H1 (cell line): ENCODE data around the gene MMP13. TPM values are rescaled to one million over a fixed set of nuclear protein-coding genes. Genes with fewer than 3 reads are reported as not detected.

Source experiments
- CTCF ChIA-PET: fragments of 300-600 bp; sonication (Branson Sonifier 250); formaldehyde crosslinking; loops from one replicate; lab custom pipeline; 2021; ENCODE audit not compliant: partially characterized antibody; lab: Charles Lee
- POLR2A ChIA-PET: fragments of 300-600 bp; sonication (Branson Sonifier 250); formaldehyde crosslinking; loops from one replicate; lab custom pipeline; 2021; ENCODE audit warnings: inconsistent platforms; ENCODE audit not compliant: partially characterized antibody; lab: Charles Lee
- DNase-seq, 2 experiments: peaks; one replicate each; pipeline versions ENCODE4 v3.0.0 to v3.0.0-alpha.2; 2010 to 2022; ENCODE audit warnings: low spot score in 2 of 2, low read depth in 1 of 2, mixed read lengths in 1 of 2
- FAIRE-seq: peaks from 2 replicates; lab custom pipeline; 2011; peaks lifted over from hg19 to GRCh38; lab: Jason Lieb, UNC
- H2AFZ ChIP-seq: 2 replicates; pipeline ENCODE4 v1.8.1; 2012; ENCODE audit warnings: low read length, inconsistent platforms
- H2AK5ac ChIP-seq: 2 replicates; pipeline ENCODE4 v1.6.1; 2013; ENCODE audit warnings: low read depth, low read length
- H2BK120ac ChIP-seq: replicated peaks from 2 replicates; pipeline ENCODE3; 2013; ENCODE audit warnings: low read depth, low read length, inconsistent platforms
- H2BK12ac ChIP-seq: 2 replicates; pipeline ENCODE4 v1.6.1; 2013; ENCODE audit warnings: low read depth, low read length
- H2BK15ac ChIP-seq: 2 replicates; pipeline ENCODE4 v1.6.1; 2013; ENCODE audit warnings: low read length
- H2BK20ac ChIP-seq: 2 replicates; pipeline ENCODE4 v1.6.1; 2013; ENCODE audit warnings: low read length
- H2BK5ac ChIP-seq: 2 replicates; pipeline ENCODE4 v1.6.1; 2013; ENCODE audit warnings: low read depth, low read length
- H3K14ac ChIP-seq: 2 replicates; pipeline ENCODE4 v1.6.1; 2013; ENCODE audit warnings: inconsistent platforms; ENCODE audit not compliant: insufficient read length
- H3K18ac ChIP-seq: 2 replicates; pipeline ENCODE4 v1.6.1; 2013; ENCODE audit warnings: low read length; ENCODE audit errors: extremely low read depth
- H3K23ac ChIP-seq: 2 replicates; pipeline ENCODE4 v1.6.1; 2013; ENCODE audit warnings: inconsistent platforms; ENCODE audit not compliant: insufficient read length
- H3K23me2 ChIP-seq: 2 replicates; pipeline ENCODE4 v1.6.1; 2013; ENCODE audit warnings: low read depth, low read length
- H3K27ac ChIP-seq: 2 replicates; pipeline ENCODE4 v1.6.1; 2011; ENCODE audit warnings: low read depth, low read length, inconsistent platforms
- H3K27me3 ChIP-seq, 4 experiments: replicated peaks in 1 of 4; 1 replicate in 1 of 4; 2 replicates in 3 of 4; pipeline versions ENCODE4 v1.6.1 to v1.8.1; 2011 to 2013; ENCODE audit warnings: low read length in 3 of 4, mild to moderate bottlenecking in 3 of 4, inconsistent platforms in 2 of 4, mixed read lengths in 2 of 4, moderate library complexity in 1 of 4; ENCODE audit not compliant: control insufficient read depth in 3 of 4, insufficient read depth in 3 of 4; ENCODE audit errors: extremely low read depth in 1 of 4
- H3K36me3 ChIP-seq, 4 experiments: 2 replicates each; pipeline versions ENCODE4 v1.6.1 to v1.8.1; 2011 to 2013; ENCODE audit warnings: mild to moderate bottlenecking in 4 of 4, low read length in 3 of 4, moderate library complexity in 2 of 4, control low read depth in 1 of 4, inconsistent platforms in 1 of 4; ENCODE audit not compliant: insufficient read depth in 4 of 4, control insufficient read depth in 2 of 4
- H3K4ac ChIP-seq: replicated peaks from 2 replicates; pipeline ENCODE3; 2013; ENCODE audit warnings: low read length, low read depth, mixed read lengths, inconsistent platforms; ENCODE audit not compliant: insufficient read length
- H3K4me1 ChIP-seq, 4 experiments: replicated peaks in 1 of 4; 1 replicate in 1 of 4; 2 replicates in 3 of 4; pipeline versions ENCODE4 v1.6.1 to v1.8.1; 2011 to 2013; ENCODE audit warnings: low read length in 3 of 4, inconsistent platforms in 2 of 4, mixed read lengths in 1 of 4; ENCODE audit not compliant: insufficient read depth in 4 of 4, control insufficient read depth in 3 of 4
- H3K4me2 ChIP-seq, 2 experiments: 2 replicates each; pipeline versions ENCODE4 v1.6.1 to v1.8.1; 2011 to 2013; ENCODE audit warnings: low read depth in 2 of 2, low read length in 2 of 2, control low read depth in 1 of 2, inconsistent platforms in 1 of 2, mild to moderate bottlenecking in 1 of 2; ENCODE audit not compliant: insufficient read depth in 1 of 2
- H3K4me3 ChIP-seq, 4 experiments: fragments of 200-600, 300-600 bp in 1 of 4; sonication (generic), shearing (Covaris generic), sonication (Bioruptor Twin) in 1 of 4; 2 replicates each; pipeline versions ENCODE4 v1.5.1 to v1.8.1; 2011 to 2016; ENCODE audit warnings: low read length in 4 of 4, low read depth in 3 of 4, control low read depth in 2 of 4, inconsistent platforms in 2 of 4, mild to moderate bottlenecking in 2 of 4, mixed read lengths in 1 of 4, moderate library complexity in 1 of 4; ENCODE audit not compliant: insufficient read depth in 2 of 4; ENCODE audit errors: extremely low read depth in 1 of 4
- H3K56ac ChIP-seq: replicated peaks from 2 replicates; pipeline ENCODE3; 2013; ENCODE audit warnings: low read depth, mild to moderate bottlenecking, mixed read lengths, low read length, inconsistent platforms; ENCODE audit not compliant: insufficient read length
- H3K79me1 ChIP-seq: 2 replicates; pipeline ENCODE4 v1.6.1; 2013; ENCODE audit warnings: low read depth, low read length, control low read depth
- H3K79me2 ChIP-seq, 2 experiments: 2 replicates each; pipeline versions ENCODE4 v1.6.1 to v1.8.1; 2012 to 2013; ENCODE audit warnings: low read length in 2 of 2, mild to moderate bottlenecking in 2 of 2, inconsistent platforms in 1 of 2; ENCODE audit not compliant: insufficient read depth in 2 of 2, control insufficient read depth in 1 of 2
- H3K9ac ChIP-seq, 4 experiments: replicated peaks in 1 of 4; 1 replicate in 1 of 4; 2 replicates in 3 of 4; pipeline versions ENCODE4 v1.6.1 to v1.8.1; 2011 to 2013; ENCODE audit warnings: low read depth in 3 of 4, low read length in 3 of 4, control low read depth in 2 of 4, mild to moderate bottlenecking in 2 of 4, moderate library complexity in 2 of 4, inconsistent platforms in 1 of 4; ENCODE audit errors: extremely low read depth in 1 of 4
- H3K9me3 ChIP-seq, 2 experiments: 2 replicates each; pipeline versions ENCODE4 v1.6.1 to v1.8.1; 2012 to 2013; ENCODE audit warnings: mild to moderate bottlenecking in 2 of 2, moderate library complexity in 2 of 2, control low read depth in 1 of 2, inconsistent platforms in 1 of 2, low read depth in 1 of 2, low read length in 1 of 2, mixed read lengths in 1 of 2; ENCODE audit not compliant: insufficient read depth in 2 of 2
- H4K20me1 ChIP-seq, 2 experiments: replicated peaks in 1 of 2; 2 replicates each; pipeline versions ENCODE3 to v1.8.1; 2011 to 2013; ENCODE audit warnings: inconsistent platforms in 2 of 2, low read length in 2 of 2, mild to moderate bottlenecking in 1 of 2; ENCODE audit not compliant: insufficient read depth in 2 of 2, control insufficient read depth in 1 of 2
- H4K5ac ChIP-seq: 2 replicates; pipeline ENCODE4 v1.6.1; 2013; ENCODE audit warnings: low read length, low read depth, mixed read lengths, inconsistent platforms; ENCODE audit not compliant: insufficient read length
- H4K8ac ChIP-seq: 2 replicates; pipeline ENCODE4 v1.8.0; 2013; ENCODE audit warnings: mild to moderate bottlenecking, moderate library complexity, low read length, inconsistent platforms; ENCODE audit not compliant: insufficient read depth; ENCODE audit errors: extremely low read depth
- H4K91ac ChIP-seq: replicated peaks from 2 replicates; pipeline ENCODE3; 2013; ENCODE audit warnings: low read length, mixed read lengths, inconsistent platforms; ENCODE audit not compliant: insufficient read length
- ATF2 ChIP-seq: IDR thresholded peaks from 2 replicates; pipeline ENCODE4 v1.6.1; 2012; ENCODE audit warnings: low read length, inconsistent platforms
- CBX8 ChIP-seq: fragments of 300-800, 300-1000 bp; sonication (generic); IDR thresholded peaks from 2 replicates; pipeline ENCODE4 v1.7.1; 2016; ENCODE audit warnings: low read depth, low read length, borderline replicate concordance
- CEBPB ChIP-seq: IDR thresholded peaks from 2 replicates; pipeline ENCODE4 v1.6.1; 2012; ENCODE audit warnings: low read depth, low read length
- CREB1 ChIP-seq: IDR thresholded peaks from 2 replicates; pipeline ENCODE4 v1.6.1; 2012; ENCODE audit warnings: inconsistent platforms
- GABPA ChIP-seq: IDR thresholded peaks from 2 replicates; pipeline ENCODE4 v1.6.1; 2011; ENCODE audit warnings: mild to moderate bottlenecking, low read length, moderate library complexity, borderline replicate concordance; ENCODE audit not compliant: insufficient read depth
- KDM1A ChIP-seq: fragments of 200-600, 300-600 bp; sonication (generic); IDR thresholded peaks from 2 replicates; pipeline ENCODE4 v1.7.1; 2016; ENCODE audit warnings: mild to moderate bottlenecking, low read length, borderline replicate concordance
- POLR2AphosphoS5 ChIP-seq: IDR thresholded peaks from 2 replicates; pipeline ENCODE4 v1.6.1; 2011; ENCODE audit warnings: low read depth, low read length
- RBBP5 ChIP-seq: IDR thresholded peaks from 2 replicates; pipeline ENCODE4 v1.7.1; 2012; ENCODE audit warnings: low read depth, mild to moderate bottlenecking, inconsistent platforms, low read length, moderate library complexity, borderline replicate concordance
- RNF2 ChIP-seq: fragments of 200-900, 300-1000 bp; sonication (generic); IDR thresholded peaks from 2 replicates; pipeline ENCODE4 v1.7.1; 2016; ENCODE audit warnings: borderline replicate concordance, low read depth, mild to moderate bottlenecking, antibody characterized with exemption, low read length; ENCODE audit not compliant: poor library complexity, severe bottlenecking; ENCODE audit errors: missing control alignments
- SP2 ChIP-seq: IDR thresholded peaks from 2 replicates; pipeline ENCODE4 v1.6.1; 2012; ENCODE audit warnings: mild to moderate bottlenecking, low read length, inconsistent platforms
- SP4 ChIP-seq: IDR thresholded peaks from 2 replicates; pipeline ENCODE4 v1.6.1; 2012; ENCODE audit warnings: low read length, inconsistent platforms
- SRF ChIP-seq: IDR thresholded peaks from 2 replicates; pipeline ENCODE4 v1.6.1; 2011; ENCODE audit warnings: mild to moderate bottlenecking, low read depth, low read length, moderate library complexity
- WGBS, 2 experiments: shearing (Covaris generic) in 1 of 2; methylation state at CpG; one replicate each; pipeline versions ENCODE4 v1.1.6 to v1.1.7; 2013 to 2015; ENCODE audit warnings: low lambda C conversion rate in 2 of 2, mixed read lengths in 2 of 2, inconsistent platforms in 1 of 2, low coverage in 1 of 2, missing lambda C conversion rate in 1 of 2; ENCODE audit not compliant: insufficient replicate concordance in 2 of 2, insufficient coverage in 1 of 2, insufficient read length in 1 of 2; ENCODE audit errors: extremely low coverage in 1 of 2, missing lambda C conversion rate in 1 of 2; 5-methylcytosine and 5-hydroxymethylcytosine counted together
- polyA plus RNA-seq, 7 experiments: library from polyadenylated mRNA; depleted of rRNA in 3 of 7; stranded (reverse) in 5 of 7; unstranded in 2 of 7; fragments of >200 nt in 5 of 7; fragments of 200-250 nt in 2 of 7; gene quantifications; 1 replicate in 5 of 7; 2 replicates in 1 of 7; 4 replicates in 1 of 7; pipeline versions ENCODE4 v1.2.1 to v1.2.3, GENCODE V29; 2011 to 2013; ENCODE audit warnings: missing spikeins in 2 of 7, mixed read lengths in 2 of 7
- total RNA-seq: library from RNA; stranded (reverse); fragmentation: NEBNext Ultra II Directional; extraction: Animal tissue kit (Norgen Biotek cat#: 25700); gene quantifications from 2 replicates; pipeline ENCODE4 v1.2.1, GENCODE V29; 2021

MMP13 gene
- total and polyA plus RNA-seq, 2 of the 8 experiments (the other 6 are each of a cell fraction or from before 2014, with no cell fraction given): not detected

GRCh38 chr11:102936864-102937509 lies 18.5 kb downstream of the MMP13 start:
- H3K4me3 ChIP-seq: no peak overlapping the region
- no peaks in the 10 kb centered on the region for H4K20me1 ChIP-seq
- H3K23me2 ChIP-seq: no peaks in the 10 kb centered on the region
- H3K27ac ChIP-seq: no peak overlapping the region
- H2AK5ac ChIP-seq: no peak overlapping the region
- no peak overlapping the region for H3K56ac ChIP-seq
- no peak overlapping the region for H3K4me2 ChIP-seq
- H3K79me2 ChIP-seq: no peaks in the 10 kb centered on the region
- H3K14ac ChIP-seq: no peak overlapping the region
- H3K23ac ChIP-seq: no peak overlapping the region
- H2BK12ac ChIP-seq: no peak overlapping the region
- no peak overlapping the region for H3K18ac ChIP-seq
- H3K9ac ChIP-seq: no peak overlapping the region
- FAIRE-seq: no peak
- no peaks in the 10 kb centered on the region for H3K36me3 ChIP-seq
- no peak overlapping the region for H2BK20ac ChIP-seq
- no peak overlapping the region for H4K8ac ChIP-seq
- H3K79me1 ChIP-seq: no peaks in the 10 kb centered on the region
- H3K9me3 ChIP-seq: no peaks in the 10 kb centered on the region
- no peak overlapping the region for H3K4ac ChIP-seq
- no peak for DNase-seq
- no peak overlapping the region for H4K91ac ChIP-seq
- H3K27me3 ChIP-seq: no peaks in the 10 kb centered on the region
- no peak overlapping the region for H2AFZ ChIP-seq
- CTCF ChIA-PET: interaction anchor here (0.8 to 6.6 kb wide), 9 partner anchors 14 to 271 kb away, joined by 3 to 60 read pairs (median 3); no protein-coding TSS in a partner anchor
- H2BK5ac ChIP-seq: no peak overlapping the region
- POLR2A ChIA-PET: no interaction called here
- WGBS, 2 experiments: 93% methylated on average over 6 of the region's 6 CpGs; no CpG with 5 or more reads in 1 of the 2 experiments
- H2BK15ac ChIP-seq: no peak overlapping the region
- H3K4me1 ChIP-seq: no peaks in the 10 kb centered on the region; a peak in 1 of 7 replicates
- H2BK120ac ChIP-seq: no peak overlapping the region
- no peak overlapping the region for H4K5ac ChIP-seq
- TF ChIP-seq CEBPB (no peak), GABPA (no peak), SRF (no peak), RNF2 (no peak), SP4 (no peak), CREB1 (no peak), POLR2AphosphoS5 (no peak), RBBP5 (no peak), KDM1A (no peak), ATF2 (no peak), SP2 (no peak), CBX8 (no peak)
